Measurements from ENCODE around the gene PWWP2B. TPM values are rescaled to one million over a fixed set of nuclear protein-coding genes. Genes with fewer than 3 reads are reported as not detected.

The PWWP2B gene
- total and polyA plus RNA-seq, 9 of the 15 experiments (the other 6 are each of a cell fraction or from before 2014, with no cell fraction given) = 0.07 to 9.2 (median 1.6) TPM; not detected in 1

DNA sequence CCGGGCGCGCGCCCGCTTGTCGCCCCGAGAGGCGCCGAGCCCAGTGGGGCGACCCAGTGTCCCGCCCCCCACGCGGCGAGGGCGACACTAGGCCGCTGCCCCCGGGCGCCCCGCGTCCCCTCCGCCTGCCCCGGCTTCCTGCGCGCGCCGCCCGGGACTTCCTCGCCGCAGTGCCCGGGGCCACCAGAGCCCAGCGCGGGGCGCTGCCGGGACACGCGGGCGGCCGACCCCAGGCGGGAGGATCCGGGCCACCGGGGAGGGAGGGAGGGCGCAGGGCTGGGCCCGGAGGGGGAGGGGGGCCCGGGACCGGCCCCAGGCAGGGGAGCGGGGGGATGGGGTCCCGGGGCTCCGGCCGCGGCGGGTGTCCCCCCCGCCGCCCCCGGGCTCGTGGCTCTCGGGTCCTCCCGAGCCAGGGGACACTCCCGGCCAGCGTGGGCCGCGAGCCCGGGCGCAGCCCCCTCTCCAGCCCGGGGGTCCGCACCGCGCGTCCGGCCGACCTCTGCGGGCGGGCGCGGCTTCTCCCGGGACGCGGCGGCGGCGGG lies 435 bp upstream of the PWWP2B start (continued):
- TF ChIP-seq HNRNPK (IDR thresholded peaks at IDR 0.05; ENCODE audit: low read depth, low read length, poor library complexity, severe bottlenecking) (no peak), KAT8 (IDR thresholded peaks at IDR 0.05; ENCODE audit: low read depth) (no peak), ZFP36 (IDR thresholded peaks at IDR 0.05; ENCODE audit: low read depth, low read length, partially characterized antibody) (no peak), RHOXF2B (CRISPR knock-in tag; conservative IDR thresholded peaks at IDR 0.05) (no peak), SAP30 (IDR thresholded peaks at IDR 0.05; ENCODE audit: borderline replicate concordance, insufficient read depth, low read depth, low read length, poor library complexity, severe bottlenecking) (no peak), ZNF23 (CRISPR knock-in tag; IDR thresholded peaks at IDR 0.05) (no peak), ELF2 (CRISPR knock-in tag; IDR thresholded peaks at IDR 0.05) (no peak), SIN3A (IDR thresholded peaks at IDR 0.05; ENCODE audit: borderline replicate concordance in 2 of 2, control insufficient read depth in 1 of 2, low read depth in 2 of 2, low read length in 2 of 2) (peak in 1 of 2 experiments; percentile 16; a peak in 1 of 4 replicates), ZBTB7A (IDR thresholded peaks at IDR 0.05; ENCODE audit: borderline replicate concordance, control insufficient read depth, low read depth, low read length) (peak; percentile 83), MYC (IDR thresholded peaks at IDR 0.05; ENCODE audit: low read depth, low read length) (peak; percentile 45; the same call in 1 of the 2 replicates), MYC (CRISPR knock-in tag; IDR thresholded peaks at IDR 0.05; ENCODE audit: borderline replicate concordance, low read depth) (no peak), CCAR2 (IDR thresholded peaks at IDR 0.05; ENCODE audit: low read depth, low read length) (no peak)
- TF ChIP-seq, protein P1, sequence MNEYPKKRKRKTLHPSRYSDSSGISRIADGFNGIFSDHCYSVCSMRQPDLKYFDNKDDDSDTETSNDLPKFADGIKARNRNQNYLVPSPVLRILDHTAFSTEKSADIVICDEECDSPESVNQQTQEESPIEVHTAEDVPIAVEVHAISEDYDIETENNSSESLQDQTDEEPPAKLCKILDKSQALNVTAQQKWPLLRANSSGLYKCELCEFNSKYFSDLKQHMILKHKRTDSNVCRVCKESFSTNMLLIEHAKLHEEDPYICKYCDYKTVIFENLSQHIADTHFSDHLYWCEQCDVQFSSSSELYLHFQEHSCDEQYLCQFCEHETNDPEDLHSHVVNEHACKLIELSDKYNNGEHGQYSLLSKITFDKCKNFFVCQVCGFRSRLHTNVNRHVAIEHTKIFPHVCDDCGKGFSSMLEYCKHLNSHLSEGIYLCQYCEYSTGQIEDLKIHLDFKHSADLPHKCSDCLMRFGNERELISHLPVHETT (CRISPR knock-in tag; conservative IDR thresholded peaks at IDR 0.05 in 1 of 2, IDR thresholded peaks at IDR 0.05 in 1 of 2) = peak in 1 of 2 experiments; percentile 66; a peak in 2 of 4 replicates
- TF ChIP-seq, protein P2, sequence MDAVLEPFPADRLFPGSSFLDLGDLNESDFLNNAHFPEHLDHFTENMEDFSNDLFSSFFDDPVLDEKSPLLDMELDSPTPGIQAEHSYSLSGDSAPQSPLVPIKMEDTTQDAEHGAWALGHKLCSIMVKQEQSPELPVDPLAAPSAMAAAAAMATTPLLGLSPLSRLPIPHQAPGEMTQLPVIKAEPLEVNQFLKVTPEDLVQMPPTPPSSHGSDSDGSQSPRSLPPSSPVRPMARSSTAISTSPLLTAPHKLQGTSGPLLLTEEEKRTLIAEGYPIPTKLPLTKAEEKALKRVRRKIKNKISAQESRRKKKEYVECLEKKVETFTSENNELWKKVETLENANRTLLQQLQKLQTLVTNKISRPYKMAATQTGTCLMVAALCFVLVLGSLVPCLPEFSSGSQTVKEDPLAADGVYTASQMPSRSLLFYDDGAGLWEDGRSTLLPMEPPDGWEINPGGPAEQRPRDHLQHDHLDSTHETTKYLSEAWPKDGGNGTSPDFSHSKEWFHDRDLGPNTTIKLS (IDR thresholded peaks at IDR 0.05; ENCODE audit: borderline replicate concordance, low read depth) = no peak
- TF ChIP-seq, protein P3, sequence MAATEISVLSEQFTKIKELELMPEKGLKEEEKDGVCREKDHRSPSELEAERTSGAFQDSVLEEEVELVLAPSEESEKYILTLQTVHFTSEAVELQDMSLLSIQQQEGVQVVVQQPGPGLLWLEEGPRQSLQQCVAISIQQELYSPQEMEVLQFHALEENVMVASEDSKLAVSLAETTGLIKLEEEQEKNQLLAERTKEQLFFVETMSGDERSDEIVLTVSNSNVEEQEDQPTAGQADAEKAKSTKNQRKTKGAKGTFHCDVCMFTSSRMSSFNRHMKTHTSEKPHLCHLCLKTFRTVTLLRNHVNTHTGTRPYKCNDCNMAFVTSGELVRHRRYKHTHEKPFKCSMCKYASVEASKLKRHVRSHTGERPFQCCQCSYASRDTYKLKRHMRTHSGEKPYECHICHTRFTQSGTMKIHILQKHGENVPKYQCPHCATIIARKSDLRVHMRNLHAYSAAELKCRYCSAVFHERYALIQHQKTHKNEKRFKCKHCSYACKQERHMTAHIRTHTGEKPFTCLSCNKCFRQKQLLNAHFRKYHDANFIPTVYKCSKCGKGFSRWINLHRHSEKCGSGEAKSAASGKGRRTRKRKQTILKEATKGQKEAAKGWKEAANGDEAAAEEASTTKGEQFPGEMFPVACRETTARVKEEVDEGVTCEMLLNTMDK (IDR thresholded peaks at IDR 0.05; ENCODE audit: borderline replicate concordance, insufficient read depth, low read depth, low read length, poor library complexity, severe bottlenecking) = peak; percentile 46
- TF ChIP-seq, protein P4, sequence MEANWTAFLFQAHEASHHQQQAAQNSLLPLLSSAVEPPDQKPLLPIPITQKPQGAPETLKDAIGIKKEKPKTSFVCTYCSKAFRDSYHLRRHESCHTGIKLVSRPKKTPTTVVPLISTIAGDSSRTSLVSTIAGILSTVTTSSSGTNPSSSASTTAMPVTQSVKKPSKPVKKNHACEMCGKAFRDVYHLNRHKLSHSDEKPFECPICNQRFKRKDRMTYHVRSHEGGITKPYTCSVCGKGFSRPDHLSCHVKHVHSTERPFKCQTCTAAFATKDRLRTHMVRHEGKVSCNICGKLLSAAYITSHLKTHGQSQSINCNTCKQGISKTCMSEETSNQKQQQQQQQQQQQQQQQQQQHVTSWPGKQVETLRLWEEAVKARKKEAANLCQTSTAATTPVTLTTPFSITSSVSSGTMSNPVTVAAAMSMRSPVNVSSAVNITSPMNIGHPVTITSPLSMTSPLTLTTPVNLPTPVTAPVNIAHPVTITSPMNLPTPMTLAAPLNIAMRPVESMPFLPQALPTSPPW (CRISPR knock-in tag; IDR thresholded peaks at IDR 0.05) = peak; percentile 73
- TF ChIP-seq, protein P5, sequence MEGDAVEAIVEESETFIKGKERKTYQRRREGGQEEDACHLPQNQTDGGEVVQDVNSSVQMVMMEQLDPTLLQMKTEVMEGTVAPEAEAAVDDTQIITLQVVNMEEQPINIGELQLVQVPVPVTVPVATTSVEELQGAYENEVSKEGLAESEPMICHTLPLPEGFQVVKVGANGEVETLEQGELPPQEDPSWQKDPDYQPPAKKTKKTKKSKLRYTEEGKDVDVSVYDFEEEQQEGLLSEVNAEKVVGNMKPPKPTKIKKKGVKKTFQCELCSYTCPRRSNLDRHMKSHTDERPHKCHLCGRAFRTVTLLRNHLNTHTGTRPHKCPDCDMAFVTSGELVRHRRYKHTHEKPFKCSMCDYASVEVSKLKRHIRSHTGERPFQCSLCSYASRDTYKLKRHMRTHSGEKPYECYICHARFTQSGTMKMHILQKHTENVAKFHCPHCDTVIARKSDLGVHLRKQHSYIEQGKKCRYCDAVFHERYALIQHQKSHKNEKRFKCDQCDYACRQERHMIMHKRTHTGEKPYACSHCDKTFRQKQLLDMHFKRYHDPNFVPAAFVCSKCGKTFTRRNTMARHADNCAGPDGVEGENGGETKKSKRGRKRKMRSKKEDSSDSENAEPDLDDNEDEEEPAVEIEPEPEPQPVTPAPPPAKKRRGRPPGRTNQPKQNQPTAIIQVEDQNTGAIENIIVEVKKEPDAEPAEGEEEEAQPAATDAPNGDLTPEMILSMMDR (IDR thresholded peaks at IDR 0.05 in 2 of 3, conservative IDR thresholded peaks at IDR 0.05 in 1 of 3; ENCODE audit: insufficient read depth in 2 of 3, low read depth in 1 of 3, low read length in 3 of 3) = peak in 2 of 3 experiments; percentile 17 to 56; a peak in 4 of 6 replicates

Measured in K562 (cell line).